Stimulated activated CD4-positive, alpha-beta T cell treated with anti-CD3 and anti-CD28 coated beads, Interleukin-1b, Interleukin-23, amount 100 ng/mL, for 48 hours (primary cell): Measurements from ENCODE around the gene CDC73.

Source experiments
- DNase-seq: peaks from one replicate; pipeline ENCODE4 v3.0.0-alpha.2; 2020

The CDC73 gene

DNA sequence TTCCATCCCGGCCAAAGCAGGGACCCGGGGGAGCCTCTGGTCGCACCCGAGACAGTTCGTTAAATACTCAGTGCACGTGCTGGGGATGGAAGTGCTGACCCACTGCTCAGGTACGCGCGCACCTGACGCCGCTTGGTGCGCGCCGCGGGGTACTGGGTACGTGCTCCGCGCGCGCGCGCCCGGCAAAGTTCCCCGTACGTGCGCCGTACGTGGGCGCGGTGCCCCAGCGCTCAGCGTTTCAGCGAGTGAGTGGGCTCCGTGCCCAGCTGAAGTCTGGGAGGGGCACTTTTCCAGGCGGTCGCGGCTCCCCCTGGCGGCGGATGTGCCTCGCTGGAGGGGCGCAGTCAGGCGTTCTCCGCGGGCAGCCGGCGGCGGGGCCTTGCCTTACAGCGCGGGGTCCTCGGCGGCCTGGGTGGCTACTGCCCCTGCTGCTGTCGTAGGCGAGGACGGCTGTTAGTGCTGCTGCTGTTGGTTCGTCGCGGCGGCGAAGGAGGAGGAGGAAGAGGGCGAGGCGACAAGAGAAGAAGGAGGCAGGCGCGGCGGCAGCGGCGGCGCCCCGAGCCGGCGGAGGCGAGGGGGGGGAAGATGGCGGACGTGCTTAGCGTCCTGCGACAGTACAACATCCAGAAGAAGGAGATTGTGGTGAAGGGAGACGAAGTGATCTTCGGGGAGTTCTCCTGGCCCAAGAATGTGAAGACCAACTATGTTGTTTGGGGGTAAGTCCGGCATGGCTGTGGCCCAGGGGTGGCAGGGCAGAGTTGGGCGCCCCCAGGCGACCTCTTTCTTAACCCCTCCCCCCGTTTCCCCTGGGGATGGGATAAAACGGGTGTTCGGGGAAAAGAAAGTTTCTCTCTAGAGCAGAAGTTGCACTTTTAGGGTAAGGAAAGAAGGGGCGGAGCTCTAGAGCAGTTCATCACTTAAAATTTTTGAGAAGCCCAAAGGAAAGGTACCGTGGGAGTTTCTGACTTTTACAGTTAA is at the start of gene CDC73:
Gene CDC73, plus strand, starts transcription at position 416 of the 978 bp plus-strand sequence. Its CDS starts 170 bp downstream, at position 586.
- DNase-seq: peak; percentile 98

- DNase-seq: no peak
Observed at GRCh38 chr1:193077991-193078390, 43.8 kb upstream of the CDC73 start.

- DNase-seq: no peak
Observed at GRCh38 chr1:193079187-193079586, 42.6 kb upstream of the CDC73 start.

GRCh38 chr1:193083365-193084088 is 38.3 kb upstream of the CDC73 start:
- no peak for DNase-seq

- DNase-seq: no peak
Observed at GRCh38 chr1:193085263-193085662, 36.6 kb upstream of the CDC73 start.

DNA sequence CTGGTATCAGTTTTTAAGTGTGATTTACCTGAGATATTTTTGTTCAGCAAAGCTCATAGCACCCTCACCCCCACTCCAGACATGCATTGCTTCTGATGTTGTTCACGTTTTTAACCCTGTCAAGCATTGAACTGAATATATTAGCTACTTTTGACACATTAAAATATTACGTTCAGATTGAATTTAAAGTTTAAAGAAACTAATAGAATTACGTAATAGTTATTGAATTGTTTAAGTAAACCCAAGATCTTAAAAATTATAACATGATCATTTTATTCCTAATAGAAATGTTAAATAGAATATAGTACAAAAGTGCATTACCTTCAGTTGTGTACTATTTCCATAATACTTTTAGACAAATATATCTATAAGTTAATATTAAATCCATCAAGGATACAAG is 35.5 kb upstream of the CDC73 start:
- no peak for DNase-seq

- DNase-seq: no peak
Observed at GRCh38 chr1:193087893-193088292, 33.9 kb upstream of the CDC73 start.

GRCh38 chr1:193090865-193091264 is 31.0 kb upstream of the CDC73 start:
- no peak for DNase-seq

DNA sequence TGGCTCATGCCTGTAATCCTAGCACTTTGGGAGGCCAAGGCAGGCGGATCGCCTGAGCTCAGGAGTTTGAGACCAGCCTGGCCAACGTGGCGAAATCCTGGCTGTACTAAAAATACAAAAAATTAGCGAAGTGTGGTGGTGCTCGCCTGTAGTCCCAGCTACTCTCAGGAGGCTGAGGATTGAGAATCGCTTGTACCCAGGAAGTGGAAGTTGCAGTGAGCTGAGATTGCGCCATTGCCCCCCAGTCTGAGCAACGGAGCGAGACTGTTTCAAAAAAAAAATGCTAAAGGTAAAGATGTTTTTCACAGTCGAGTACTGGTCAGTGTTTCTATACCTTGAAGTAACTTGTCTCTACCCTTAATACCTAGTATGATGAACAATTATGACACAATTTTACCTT is 27.7 kb upstream of the CDC73 start:
- DNase-seq: no peak

- no peak for DNase-seq
Observed at GRCh38 chr1:193102662-193103061, 19.2 kb upstream of the CDC73 start.

- DNase-seq: no peak
Observed at GRCh38 chr1:193103759-193104501, 17.9 kb upstream of the CDC73 start.

- DNase-seq: no peak
Observed at GRCh38 chr1:193104502-193104906, 17.3 kb upstream of the CDC73 start.

DNA sequence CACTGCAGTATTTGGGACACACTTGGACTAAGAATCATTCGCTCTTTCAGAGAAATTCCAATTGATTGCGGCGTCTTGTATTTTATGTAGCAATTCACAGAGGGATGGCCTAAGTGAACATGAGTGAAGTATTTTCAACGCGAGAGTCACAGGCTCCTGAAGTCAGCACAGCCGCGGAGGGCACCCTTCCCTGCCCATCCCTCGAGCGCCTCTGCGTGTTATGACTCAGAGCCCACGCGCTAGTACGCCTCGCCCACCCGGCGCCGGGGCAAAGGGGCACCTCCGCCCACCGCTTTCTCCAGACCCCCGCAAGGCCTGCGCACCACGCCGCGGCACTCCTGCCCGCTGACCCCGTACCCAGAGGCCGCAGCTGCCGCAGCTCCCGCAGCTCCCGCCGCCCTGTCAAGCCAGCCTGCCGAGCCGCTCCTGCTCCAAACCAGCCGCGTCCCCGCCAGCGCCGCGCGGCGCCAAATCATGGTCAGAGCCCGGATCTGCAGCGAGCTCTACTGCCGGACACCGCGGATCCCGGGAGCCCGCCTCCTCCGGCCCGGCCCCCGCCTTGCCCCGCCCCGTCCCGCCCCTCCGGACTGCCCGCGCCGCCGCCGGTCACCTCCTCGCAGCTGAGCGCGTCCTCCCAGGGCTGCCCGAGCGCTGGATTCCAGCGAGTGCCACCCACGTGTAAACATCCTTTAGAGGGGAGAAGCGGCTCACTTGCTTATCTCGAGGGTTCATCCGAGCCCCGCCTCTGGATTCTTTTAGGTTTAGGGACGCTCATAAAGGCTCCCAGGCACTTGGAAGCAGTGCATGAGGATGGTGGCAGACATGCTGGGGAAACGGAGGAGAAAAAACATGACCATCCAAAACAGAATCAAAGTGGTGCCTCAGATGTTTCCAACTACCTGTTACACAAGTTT is 16.7 kb upstream of the CDC73 start, which contains the start of gene GLRX2:
Gene GLRX2, minus strand, starts transcription at position 508 of the 914 bp plus-strand sequence. Its CDS starts 32 bp downstream, at position 476.
- peak; percentile 50 for DNase-seq

DNA sequence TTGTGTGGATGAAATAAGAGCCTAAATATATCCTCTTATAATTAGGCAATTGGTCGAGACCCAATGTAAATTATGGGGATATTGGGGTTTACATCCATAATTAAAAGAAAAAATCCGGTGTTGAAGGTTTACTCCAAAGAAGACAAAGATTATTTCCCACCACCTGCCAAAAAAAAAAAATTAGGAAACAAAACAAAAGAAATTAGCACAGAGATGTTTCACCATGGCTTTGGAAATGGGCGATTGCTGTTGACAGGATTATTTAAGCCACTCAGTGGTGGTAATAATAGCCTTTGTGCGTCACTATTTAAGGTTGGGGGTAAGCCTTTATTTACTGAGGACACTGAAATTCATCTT is 16.0 kb upstream of the CDC73 start:
- DNase-seq: no peak

DNA sequence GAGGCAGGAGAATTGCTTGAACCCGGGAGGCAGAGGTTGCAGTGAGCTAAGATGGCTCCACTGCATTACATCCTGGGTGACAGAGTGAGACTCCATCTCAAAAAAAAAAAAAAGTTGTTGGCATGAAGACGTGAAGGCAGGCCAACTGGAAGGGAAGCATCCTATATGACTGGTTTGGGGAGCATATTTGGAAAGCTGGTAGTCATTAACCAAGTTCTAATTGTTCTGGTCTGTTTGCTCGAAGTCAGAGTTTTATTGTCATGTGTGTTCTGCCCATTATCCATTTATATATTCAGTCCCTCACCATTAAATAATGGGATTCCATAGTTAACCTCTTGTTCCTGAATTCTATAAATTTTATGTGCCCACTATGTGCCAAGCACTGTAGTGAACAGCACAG is 13.4 kb upstream of the CDC73 start:
- DNase-seq: no peak

DNA sequence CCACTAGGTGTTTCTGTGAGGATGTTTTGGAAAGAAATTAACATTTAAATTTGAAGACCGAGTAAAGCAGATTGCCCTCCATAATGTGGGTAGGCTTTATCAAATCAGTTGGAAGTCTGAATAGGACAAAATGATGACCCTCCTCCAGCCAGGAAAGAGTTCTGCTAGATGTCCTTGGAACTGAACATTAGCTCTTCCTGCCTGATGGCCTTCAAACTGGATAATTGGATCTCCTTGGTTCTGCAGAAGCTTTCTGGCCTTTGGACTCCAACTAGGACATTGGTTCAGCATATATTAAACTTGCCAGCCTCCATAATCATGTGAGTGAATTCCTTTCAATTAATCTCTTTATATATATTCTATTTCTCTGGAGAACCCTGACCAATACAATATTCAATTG is 12.2 kb upstream of the CDC73 start:
- DNase-seq: no peak

DNA sequence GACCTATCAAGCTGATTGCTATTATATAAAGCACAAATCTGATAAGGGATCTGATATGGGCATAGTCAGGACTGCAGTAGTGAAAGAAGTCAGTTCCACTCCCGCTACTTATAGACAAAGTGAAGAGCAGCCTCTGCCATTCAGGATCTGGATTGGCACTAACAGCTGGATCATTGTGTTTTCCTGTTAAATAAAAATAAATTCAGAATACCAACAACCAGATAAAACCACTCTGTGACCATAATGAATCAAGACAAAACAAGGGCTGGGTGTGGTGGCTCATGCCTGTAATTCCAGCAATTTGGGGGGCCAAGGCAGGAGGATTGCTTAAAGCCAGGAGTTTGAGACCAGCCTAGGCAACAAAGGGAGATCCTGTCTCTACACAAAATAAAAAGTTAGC is 11.6 kb upstream of the CDC73 start:
- no peak for DNase-seq

- no peak for DNase-seq
Observed at GRCh38 chr1:193110864-193111263, 11.0 kb upstream of the CDC73 start.

GRCh38 chr1:193111641-193112090 is 10.2 kb upstream of the CDC73 start:
- no peak for DNase-seq

DNA sequence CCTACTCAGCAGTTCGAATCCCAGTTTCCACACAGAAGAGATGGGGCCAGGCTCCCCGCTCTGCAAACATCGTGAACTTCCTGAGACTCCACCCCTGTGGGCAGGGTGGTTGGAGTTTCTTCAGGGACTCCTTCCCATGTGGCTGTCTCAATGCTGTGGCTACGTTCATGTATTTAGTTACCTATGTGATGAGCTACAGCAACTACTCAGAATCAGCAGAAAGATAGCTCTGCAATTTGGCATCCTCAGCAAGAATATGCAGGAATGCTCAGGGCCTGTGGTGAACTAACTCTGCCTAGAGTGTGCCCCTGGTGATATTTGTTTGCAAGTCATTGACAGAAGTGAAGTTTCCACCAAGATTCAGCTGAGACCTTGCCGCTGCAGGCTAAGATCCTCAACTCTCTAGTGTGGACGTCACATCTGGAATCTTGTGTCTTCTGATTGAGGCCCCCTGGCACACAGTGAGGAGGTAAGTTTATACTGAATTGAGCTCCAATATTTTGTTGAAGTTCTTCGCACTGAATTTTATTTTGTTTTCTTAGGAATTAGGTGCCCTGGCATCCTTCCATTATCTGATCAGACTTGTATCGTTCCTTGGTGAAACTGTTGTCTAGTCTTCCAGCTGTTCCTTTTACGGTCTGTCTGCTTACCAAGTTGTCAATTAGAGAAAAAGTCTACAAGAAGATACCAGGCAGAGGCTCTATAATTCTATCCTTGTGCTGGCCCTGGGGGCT is 8.4 kb upstream of the CDC73 start:
- DNase-seq: no peak

- no peak for DNase-seq
Observed at GRCh38 chr1:193113992-193114332, 7.9 kb upstream of the CDC73 start.
